HS-5 (cell line): Measurements from ENCODE around the gene HECW1.

Experiments used
- DNase-seq: peaks from one replicate; pipeline ENCODE4 v3.0.0-alpha.2; 2012; ENCODE audit warnings: low read depth

Gene HECW1

GRCh38 chr7:43273939-43274719, 161.7 kb downstream of the HECW1 start:
- no peak for DNase-seq

- no peak for DNase-seq
These were observed 162.3 kb downstream of the HECW1 start for GRCh38 chr7:43274752-43275151.

GRCh38 chr7:43276547-43276946, 164.1 kb downstream of the HECW1 start:
- no peak for DNase-seq

DNA sequence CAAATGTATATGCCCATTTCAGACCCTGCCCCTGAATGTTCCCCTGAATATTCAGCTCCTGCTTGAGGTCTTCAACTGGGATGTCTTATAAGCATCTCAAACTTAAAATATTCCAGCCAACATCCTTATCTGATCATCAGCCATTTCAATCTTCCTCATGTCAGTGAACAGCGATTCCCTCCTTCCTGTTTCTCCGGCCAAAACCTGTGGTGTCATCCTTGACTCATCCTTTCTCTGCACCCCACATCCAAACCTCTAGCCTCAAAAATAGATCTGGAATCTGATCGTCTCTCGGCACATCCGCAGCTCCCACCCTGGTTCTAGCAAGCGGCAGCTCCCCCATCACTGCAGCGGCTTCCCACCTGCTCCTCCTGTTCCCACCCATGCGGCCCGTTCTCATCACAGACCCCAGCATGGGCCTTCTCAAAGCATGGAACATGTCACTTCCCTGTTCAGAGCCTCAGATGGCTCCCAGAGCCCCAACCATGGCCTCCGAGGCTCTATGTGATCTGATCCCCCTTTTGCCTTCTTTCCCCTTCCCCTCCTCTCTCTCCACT, 165.7 kb downstream of the HECW1 start:
- no peak for DNase-seq

- DNase-seq = no peak
These were observed 168.8 kb downstream of the HECW1 start for GRCh38 chr7:43281268-43281667.

GRCh38 chr7:43283706-43284105, 171.3 kb downstream of the HECW1 start:
- DNase-seq = no peak

GRCh38 chr7:43289826-43290225, 177.4 kb downstream of the HECW1 start:
- DNase-seq = no peak

GRCh38 chr7:43290978-43291377, 178.5 kb downstream of the HECW1 start:
- DNase-seq = no peak

- no peak for DNase-seq
These were observed 179.3 kb downstream of the HECW1 start for GRCh38 chr7:43291789-43292188.

DNA sequence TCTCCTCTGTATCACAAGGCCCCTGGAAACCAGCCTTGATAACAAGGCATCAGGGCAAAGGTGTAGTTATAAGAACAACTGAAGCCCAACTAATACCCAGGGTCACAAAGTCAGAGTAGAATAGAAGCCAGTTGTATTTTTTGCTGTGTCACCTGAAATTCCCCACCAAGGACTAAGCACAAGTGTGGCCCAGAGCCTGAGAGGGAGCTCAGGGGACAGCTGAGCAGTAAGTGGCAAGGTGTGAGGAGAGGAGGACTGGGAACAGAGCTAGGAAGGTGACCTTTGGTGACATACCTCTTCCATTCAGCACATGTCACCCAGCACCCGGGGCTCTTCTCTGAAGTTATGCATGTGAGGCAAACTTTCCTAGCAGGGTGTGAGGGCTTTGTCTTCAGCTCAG, 179.9 kb downstream of the HECW1 start:
- no peak for DNase-seq

- peak; percentile 39 for DNase-seq
These were observed 181.7 kb downstream of the HECW1 start for GRCh38 chr7:43294080-43294630.

- DNase-seq = no peak
These were observed 183.0 kb downstream of the HECW1 start for GRCh38 chr7:43295429-43295828.

DNA sequence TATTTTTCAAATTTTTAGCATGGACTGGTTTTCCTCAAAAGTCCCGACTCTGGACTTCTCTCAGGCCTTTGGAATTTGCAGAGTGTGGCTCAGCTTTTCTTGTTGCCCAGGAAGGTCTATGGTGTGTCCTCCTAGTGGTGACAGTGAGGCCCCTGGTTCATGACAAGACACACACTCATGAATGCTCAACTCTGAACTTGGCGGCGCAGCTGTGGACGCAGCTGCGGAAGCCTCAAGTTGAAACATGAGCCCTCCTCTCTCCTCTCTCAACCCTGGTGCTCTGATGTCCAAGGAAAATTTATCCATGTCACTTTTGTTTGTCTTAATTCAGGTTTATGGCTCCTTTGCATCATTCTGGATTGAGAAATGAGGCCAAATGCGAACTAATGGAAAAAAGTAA, 183.9 kb downstream of the HECW1 start:
- no peak for DNase-seq

DNA sequence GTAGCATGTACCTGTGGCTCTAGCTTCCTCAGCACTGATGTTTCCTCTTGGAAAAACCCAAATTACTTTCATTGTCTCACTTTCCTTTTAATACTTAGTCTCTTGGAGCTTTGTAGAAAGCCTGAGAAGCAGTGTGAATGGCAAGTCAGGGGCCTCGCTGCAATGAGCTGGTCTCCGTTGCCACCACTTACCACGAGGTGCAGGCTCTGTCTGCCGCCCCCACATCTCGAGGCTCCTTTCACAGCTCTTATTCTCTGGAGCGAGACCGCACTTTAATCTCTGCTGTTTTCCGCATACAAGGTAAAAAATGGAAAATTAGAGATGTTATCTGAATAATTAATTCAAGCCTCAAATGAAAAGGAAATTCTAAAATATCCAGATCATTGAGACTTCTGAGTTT, 186.2 kb downstream of the HECW1 start:
- no peak for DNase-seq

- no peak for DNase-seq
These were observed 187.7 kb downstream of the HECW1 start for GRCh38 chr7:43300121-43300520.

GRCh38 chr7:43302211-43302711, 189.8 kb downstream of the HECW1 start:
- peak; percentile 8 for DNase-seq

DNA sequence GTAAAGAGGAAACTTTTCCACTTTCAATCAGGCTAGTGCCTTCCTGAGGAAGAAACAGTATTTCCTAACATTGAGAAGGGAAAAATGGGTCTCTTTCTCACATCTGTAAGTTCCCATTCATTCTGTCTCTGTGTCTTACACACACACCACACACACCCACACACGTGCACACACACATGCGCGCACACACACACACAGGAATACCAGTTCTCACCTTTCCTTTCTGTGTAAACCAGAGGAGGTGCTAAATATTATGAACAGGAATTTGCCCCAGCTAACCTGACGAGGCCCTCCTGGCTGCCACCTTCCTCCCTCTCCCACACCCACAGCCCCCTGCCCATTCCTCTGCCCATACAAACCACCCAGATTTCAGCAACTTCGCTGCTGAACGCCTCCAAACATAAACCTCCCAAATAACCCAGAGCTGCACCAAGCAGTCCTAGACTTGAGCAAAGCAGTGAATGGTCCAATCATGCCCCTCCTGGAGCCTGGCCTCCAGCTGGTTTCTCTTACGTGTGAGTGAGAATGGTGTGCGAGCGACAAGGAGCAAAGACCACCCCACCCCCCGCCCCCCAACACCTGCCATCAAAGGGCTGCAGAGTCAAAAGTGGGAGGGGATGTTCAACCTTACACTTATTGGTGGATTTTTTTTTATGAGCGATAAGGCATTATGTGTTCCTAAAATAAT, 190.5 kb downstream of the HECW1 start:
- no peak for DNase-seq

DNA sequence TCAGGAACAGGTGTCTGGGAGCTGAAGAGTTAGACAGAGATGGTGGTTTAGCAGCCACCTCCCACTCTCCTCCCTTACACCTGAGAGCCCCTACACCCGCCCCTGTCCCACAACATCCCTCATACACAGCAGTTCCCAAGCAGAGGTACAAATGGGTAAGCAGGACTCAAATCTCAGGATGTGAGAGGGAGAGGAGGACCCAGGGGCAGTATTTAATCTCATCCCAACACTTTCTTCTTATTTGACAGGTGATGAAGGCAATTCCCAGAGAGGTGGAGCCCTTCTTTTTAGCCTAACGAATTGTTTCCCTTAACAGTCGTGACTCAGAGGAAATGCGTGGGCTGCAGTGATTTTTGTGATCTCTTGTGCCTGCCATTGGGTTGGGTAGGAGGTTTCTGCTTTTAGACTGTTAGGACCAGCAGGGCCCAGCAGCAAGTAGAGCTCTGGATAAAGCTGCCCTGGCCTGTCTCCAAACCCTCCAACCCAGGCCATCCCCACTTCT, 191.3 kb downstream of the HECW1 start:
- no peak for DNase-seq

- no peak for DNase-seq
These were observed 194.0 kb downstream of the HECW1 start for GRCh38 chr7:43306404-43306803.

- no peak for DNase-seq
These were observed 195.1 kb downstream of the HECW1 start for GRCh38 chr7:43307522-43307921.

DNA sequence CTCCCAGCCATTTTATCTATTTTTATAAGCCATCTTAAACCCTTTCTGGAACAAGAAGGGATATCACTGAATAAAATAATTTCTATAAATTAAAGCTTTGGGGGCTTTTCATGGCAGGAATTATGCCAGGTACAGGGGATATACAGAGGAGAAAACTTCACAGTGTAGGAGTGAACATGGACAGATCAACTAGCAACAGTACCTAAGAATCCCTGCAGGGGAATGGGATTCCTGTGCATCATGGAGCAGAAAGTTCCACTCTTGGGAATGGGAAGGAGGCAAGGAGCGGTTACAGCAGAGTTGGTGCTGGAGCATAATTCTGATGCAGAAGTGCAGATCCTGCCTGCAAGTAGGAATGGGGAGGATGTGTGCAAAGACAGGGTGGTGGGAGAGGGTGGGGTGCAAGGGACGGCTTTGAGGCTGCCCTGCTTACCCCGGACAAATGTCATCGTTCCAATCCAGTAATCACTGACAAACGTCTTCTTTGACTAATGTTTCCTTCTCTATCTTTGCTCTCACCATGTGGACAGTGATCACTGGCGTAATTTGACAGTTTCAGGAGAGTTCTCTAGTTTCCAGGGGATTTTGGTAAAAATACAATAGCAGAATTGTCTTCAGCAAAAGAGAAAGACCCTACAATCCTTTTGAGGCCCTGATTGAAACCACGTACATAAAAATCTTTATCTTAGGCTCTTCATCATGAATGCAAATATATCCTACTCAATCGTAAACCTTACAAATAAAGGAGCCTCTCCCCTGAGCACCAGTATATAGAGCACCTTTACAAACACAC, 196.7 kb downstream of the HECW1 start:
- DNase-seq = no peak

- no peak for DNase-seq
These were observed 197.2 kb downstream of the HECW1 start for GRCh38 chr7:43309706-43310022.
